ENCODE data around the gene EFCAB8.

EFCAB8 gene

GRCh38 chr20:32995802-32996201, 137.1 kb downstream of the EFCAB8 start:
- no peak for FAIRE-seq
- no peak for DNase-seq (ENCODE audit: insufficient read length, low spot score)
- no peak for TF ChIP-seq CTCF (IDR thresholded peaks at IDR 0.05; ENCODE audit: insufficient read depth, missing control alignments)

DNA sequence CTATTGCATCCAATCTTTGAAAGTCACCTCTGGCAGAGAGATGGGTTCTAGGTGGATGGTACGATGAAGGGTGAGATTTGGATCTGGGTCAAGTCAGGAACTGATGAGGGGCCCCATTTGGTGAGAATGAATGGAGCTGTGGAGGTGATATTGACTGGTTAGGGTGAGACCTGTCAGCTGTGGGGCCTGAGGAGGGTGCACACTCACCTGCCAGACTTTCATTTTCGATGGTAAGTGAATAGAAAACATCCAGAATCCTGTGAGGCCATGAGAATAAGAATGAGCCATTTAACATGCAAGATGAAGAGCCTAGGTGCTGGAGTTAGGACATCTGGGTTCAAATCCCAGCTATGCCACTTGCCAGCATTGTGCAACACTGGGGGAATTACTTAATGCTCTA, 138.7 kb downstream of the EFCAB8 start:
- TF ChIP-seq CTCF (IDR thresholded peaks at IDR 0.05; ENCODE audit: insufficient read depth, missing control alignments): no peak
- FAIRE-seq: no peak
- DNase-seq (ENCODE audit: insufficient read length, low spot score): no peak

- DNase-seq (ENCODE audit: insufficient read length, low spot score) (no peak), FAIRE-seq (no peak)
- TF ChIP-seq CTCF (IDR thresholded peaks at IDR 0.05; ENCODE audit: insufficient read depth, missing control alignments): no peak
Measured at GRCh38 chr20:32999603-33000250, 141.0 kb downstream of the EFCAB8 start.

DNA sequence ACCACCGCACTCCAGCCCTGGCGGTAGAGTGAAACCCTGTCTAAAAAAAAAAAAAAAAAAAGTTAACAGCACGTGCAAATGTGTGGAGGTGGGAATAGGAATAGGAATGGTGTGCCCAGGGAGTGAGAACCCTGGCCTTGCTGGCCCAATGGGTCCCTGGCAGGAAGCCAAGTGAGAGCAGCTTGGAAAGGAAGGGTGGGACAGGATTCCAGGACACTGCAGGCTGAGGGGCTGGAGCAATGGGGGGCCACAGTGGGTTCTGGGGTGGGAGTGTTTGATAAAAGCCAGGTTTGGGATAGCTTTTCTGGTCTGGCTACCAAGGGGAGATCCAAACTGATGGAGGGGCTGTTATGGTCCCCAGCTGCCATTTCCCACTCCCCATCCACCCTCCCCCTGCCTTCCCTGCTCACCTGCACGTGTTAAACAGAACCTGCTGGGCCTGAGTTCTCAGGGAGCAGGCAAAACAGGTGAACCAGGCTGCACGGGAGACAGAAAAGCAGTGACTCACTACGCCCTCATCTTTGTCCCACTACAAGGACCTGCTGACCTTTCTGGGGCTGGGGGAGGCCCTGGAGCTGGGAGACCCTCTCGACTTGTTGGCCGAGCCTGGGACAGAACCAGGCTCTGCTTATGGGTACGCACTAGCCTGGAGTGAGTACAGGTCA, 142.2 kb downstream of the EFCAB8 start:
- no peak for TF ChIP-seq CTCF (IDR thresholded peaks at IDR 0.05; ENCODE audit: insufficient read depth, missing control alignments)
- FAIRE-seq (no peak), DNase-seq (ENCODE audit: insufficient read length, low spot score) (no peak)

DNA sequence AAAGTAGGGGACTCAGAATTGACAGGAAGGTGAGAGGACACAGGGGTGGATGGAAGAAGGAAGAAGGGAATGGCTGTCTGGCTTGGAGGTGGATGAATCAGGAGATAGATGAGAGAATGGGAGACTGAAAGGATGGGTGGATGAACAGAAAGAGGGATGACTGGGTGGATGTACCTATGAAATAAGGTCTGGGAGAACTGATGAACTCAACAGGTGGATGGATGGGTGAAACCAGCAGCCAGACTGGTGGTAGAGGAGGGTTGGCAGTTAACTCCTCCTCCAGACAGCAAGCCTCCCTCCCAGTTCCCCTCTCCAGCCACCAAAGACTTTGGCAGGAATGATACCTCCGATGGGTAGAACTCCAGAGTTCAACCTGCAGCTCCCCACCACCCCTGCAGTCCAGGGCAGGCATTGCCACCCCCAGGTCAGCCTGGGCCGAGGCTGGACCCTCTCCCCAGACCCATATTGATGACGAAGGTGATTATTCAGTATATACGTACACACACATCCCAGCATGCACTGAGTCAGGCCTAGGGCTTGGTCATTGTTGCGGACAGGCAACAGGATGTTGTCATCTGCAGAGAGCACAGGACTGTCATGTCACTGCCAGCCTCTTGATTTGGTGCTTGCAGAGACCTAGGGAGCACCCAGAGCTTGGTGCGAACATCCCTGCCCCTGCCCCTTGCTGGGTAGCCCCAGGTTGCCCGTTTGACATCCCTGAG, 143.5 kb downstream of the EFCAB8 start:
- FAIRE-seq (no peak), DNase-seq (ENCODE audit: insufficient read length, low spot score) (no peak)
- TF ChIP-seq CTCF (IDR thresholded peaks at IDR 0.05; ENCODE audit: insufficient read depth, missing control alignments): no peak

DNA sequence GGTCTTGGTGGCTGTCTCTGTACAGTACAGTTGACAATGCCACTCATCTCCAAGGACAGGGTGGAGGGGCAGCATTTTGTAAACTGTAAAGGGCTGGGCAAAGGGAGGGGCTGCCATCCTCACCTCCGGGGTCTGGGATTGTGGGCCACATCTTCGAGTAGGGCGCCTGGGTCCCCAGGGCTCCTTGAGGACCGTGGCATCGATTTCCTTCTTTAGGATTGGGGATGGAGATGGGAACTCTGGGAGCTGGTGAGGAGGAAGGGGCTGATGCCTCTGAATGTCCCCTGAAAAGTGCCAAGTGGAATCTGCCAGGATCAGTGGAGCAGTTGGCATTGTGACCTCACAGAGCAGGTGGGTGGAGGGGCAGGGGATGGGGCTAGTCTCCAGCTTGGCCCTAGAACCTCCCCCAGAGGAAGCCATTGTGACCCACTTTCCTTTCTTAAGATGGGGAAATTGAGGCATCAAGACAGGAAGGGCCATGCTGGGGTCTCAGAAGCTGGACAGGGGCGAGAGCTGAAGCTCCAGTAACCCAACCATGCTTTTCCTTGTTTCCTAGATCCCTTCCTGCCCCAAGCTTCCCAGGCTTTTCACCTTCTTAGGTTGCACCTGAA, 145.5 kb downstream of the EFCAB8 start, which contains the start of gene SUN5:
Gene SUN5 (minus strand): TSS at position 293 of the 611 bp plus-strand sequence. CDS start 93 bp downstream, at position 200.
- FAIRE-seq (no peak), DNase-seq (ENCODE audit: insufficient read length, low spot score) (no peak)
- no peak for TF ChIP-seq CTCF (IDR thresholded peaks at IDR 0.05; ENCODE audit: insufficient read depth, missing control alignments)

All from D721Med (cell line).